ENCODE results near the gene TSHZ1. TPM values are rescaled to one million over a fixed set of nuclear protein-coding genes. Genes with fewer than 3 reads are reported as not detected.
A peak's percentile ranks its signal among the peaks of the same experiment; 100 is the strongest.

Gene TSHZ1
- total and polyA plus RNA-seq, 4 donors = 17.1 to 76.0 (median 46.0) TPM

GRCh38 chr18:75218065-75218923, 7.7 kb downstream of the TSHZ1 start:
- WGBS (ENCODE audit: insufficient coverage) = 28% methylated on average over 5 of the region's 12 CpGs
- Histone ChIP-seq H3K27ac (ENCODE audit: low read depth, low read length) (peak overlapping the region; percentile 17), H3K36me3 (ENCODE audit: control insufficient read depth, insufficient read depth, low read length) (no peaks in the 10 kb centered on the region), H3K27me3 (ENCODE audit: control insufficient read depth, insufficient read depth, low read length) (no peaks in the 10 kb centered on the region), H3K4me3 (ENCODE audit: low read depth, low read length) (no peak overlapping the region), H3K9me3 (ENCODE audit: control insufficient read depth, insufficient read depth, low read length) (no peaks in the 10 kb centered on the region), H3K4me1 (ENCODE audit: control insufficient read depth, insufficient read depth, low read length) (peaks cover 19% of the 10 kb centered on the region)
- DNase-seq (ENCODE audit: low read depth in 4 of 6, low spot score in 6 of 6) = peak in 2 of 6 donors; percentile 12 to 72

DNA sequence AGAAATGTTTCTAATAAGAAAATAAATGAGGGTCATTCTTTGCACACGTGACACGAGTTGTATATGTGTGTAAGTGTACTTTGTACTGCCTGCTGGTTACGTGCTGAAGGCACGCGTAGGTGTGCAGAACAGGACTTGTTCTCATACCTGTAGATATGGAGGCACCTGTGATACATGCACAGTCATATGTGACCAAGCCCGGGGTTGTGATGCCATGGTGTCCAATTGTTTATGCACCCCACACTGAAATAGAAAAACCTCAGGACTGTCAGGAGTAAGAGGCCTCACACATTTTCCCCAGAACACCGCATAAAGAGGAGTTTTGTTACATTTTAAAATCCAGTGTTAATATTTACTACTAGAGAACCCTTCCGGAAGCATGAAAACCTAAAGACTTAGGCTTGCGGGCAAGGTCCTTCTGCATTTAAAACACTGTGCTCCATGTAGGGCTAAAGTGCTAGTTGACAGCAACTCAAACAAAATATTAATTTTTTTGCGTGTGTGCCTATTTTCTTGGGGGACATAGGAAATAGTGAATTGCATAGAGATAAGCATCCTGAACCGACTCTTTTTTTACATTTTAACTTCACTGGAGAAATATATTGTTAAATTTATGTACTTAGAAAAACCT, 9.3 kb downstream of the TSHZ1 start:
- H3K4me3 ChIP-seq (ENCODE audit: low read depth, low read length) = peak overlapping the region; percentile 4
- H3K27ac ChIP-seq (ENCODE audit: low read depth, low read length) = peak overlapping the region; percentile 92
- H3K4me1 ChIP-seq (ENCODE audit: control insufficient read depth, insufficient read depth, low read length) = peaks cover 27% of the 10 kb centered on the region
- no peaks in the 10 kb centered on the region for H3K27me3 ChIP-seq (ENCODE audit: control insufficient read depth, insufficient read depth, low read length)
- no peaks in the 10 kb centered on the region for H3K9me3 ChIP-seq (ENCODE audit: control insufficient read depth, insufficient read depth, low read length)
- WGBS (ENCODE audit: insufficient coverage) = 41% methylated on average over 5 of the region's 11 CpGs
- no peaks in the 10 kb centered on the region for H3K36me3 ChIP-seq (ENCODE audit: control insufficient read depth, insufficient read depth, low read length)
- DNase-seq (ENCODE audit: low read depth in 4 of 6, low spot score in 6 of 6) = peak in 2 of 6 donors; percentile 46 to 70

DNA sequence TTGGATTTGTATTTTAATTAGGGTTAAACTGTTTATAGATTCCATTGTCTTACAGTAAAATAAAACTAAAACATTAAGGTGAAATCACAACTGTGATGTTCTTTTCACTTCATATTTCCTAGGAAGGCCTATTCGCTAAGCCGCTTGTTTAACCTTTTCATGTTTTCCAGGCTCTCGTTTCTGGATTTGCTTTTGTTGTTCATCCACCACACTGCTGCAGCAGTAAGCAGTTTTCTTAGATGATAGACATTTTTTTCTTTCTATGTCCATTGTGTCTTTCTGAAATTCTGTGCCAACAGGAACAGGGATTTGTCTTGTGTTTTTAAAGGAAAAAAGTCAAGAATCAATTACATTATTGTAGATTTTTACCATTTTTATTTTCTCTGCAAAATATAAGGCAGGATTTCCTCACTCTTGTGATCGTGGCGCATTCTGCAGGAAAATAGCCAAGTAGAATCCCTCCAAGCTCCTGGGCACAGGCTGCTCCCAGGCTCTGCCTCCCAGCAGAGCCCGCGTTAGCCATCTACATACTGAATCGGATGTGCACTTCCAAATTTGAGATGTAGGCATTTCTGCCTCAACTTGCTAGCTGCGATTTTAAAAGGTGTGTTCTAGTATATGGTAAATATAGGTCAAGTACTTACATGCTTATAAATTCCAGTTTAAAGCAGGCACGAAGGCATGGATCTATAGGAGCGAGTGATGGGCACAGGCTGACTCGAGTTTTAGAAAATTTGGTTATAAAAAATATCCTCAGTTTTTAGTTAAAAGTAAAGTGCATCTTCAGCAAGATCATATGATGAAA, 10.2 kb downstream of the TSHZ1 start:
- Histone ChIP-seq H3K27me3 (ENCODE audit: control insufficient read depth, insufficient read depth, low read length) (no peaks in the 10 kb centered on the region), H3K36me3 (ENCODE audit: control insufficient read depth, insufficient read depth, low read length) (no peaks in the 10 kb centered on the region), H3K9me3 (ENCODE audit: control insufficient read depth, insufficient read depth, low read length) (no peaks in the 10 kb centered on the region), H3K27ac (ENCODE audit: low read depth, low read length) (peak overlapping the region; percentile 92), H3K4me1 (ENCODE audit: control insufficient read depth, insufficient read depth, low read length) (peaks cover 31% of the 10 kb centered on the region), H3K4me3 (ENCODE audit: low read depth, low read length) (peak overlapping the region; percentile 6)
- peak in 3 of 6 donors; percentile 70 to 89 (median 80) for DNase-seq (ENCODE audit: low read depth in 4 of 6, low spot score in 6 of 6)
- WGBS (ENCODE audit: insufficient coverage) = 21% methylated on average over 3 of the region's 12 CpGs

GRCh38 chr18:75221397-75221796, 10.8 kb downstream of the TSHZ1 start:
- Histone ChIP-seq H3K27ac (ENCODE audit: low read depth, low read length) (peak overlapping the region; percentile 92), H3K36me3 (ENCODE audit: control insufficient read depth, insufficient read depth, low read length) (no peaks in the 10 kb centered on the region), H3K9me3 (ENCODE audit: control insufficient read depth, insufficient read depth, low read length) (no peaks in the 10 kb centered on the region), H3K4me1 (ENCODE audit: control insufficient read depth, insufficient read depth, low read length) (peaks cover 32% of the 10 kb centered on the region), H3K27me3 (ENCODE audit: control insufficient read depth, insufficient read depth, low read length) (no peaks in the 10 kb centered on the region), H3K4me3 (ENCODE audit: low read depth, low read length) (peak overlapping the region; percentile 6)
- peak in 2 of 6 donors; percentile 19 to 69 for DNase-seq (ENCODE audit: low read depth in 4 of 6, low spot score in 6 of 6)
- WGBS (ENCODE audit: insufficient coverage) = no CpG with 5 or more reads among the region's 1 CpG

DNA sequence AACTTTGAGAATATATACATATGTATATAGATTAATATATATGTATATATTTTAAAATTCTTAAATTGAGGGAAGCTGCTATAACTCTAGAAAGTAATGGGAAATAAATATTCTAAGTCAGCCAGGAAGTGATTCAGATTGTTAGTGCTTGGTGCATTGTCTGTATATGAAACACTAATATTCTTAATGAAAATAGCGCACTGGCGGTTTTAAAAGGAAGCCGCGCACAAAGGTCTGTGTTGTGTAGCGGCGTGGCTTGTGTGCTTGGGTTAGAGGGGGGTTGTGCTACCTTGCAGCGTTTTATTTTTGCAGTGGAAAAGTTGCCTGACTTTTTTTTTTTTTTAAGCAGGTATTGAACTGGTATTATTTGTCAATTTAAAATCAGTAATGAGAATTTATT, 11.3 kb downstream of the TSHZ1 start:
- no peaks in the 10 kb centered on the region for H3K9me3 ChIP-seq (ENCODE audit: control insufficient read depth, insufficient read depth, low read length)
- H3K4me1 ChIP-seq (ENCODE audit: control insufficient read depth, insufficient read depth, low read length) = peaks cover 32% of the 10 kb centered on the region
- peak overlapping the region; percentile 92 for H3K27ac ChIP-seq (ENCODE audit: low read depth, low read length)
- peak in 1 of 6 donors; percentile 77 for DNase-seq (ENCODE audit: low read depth in 4 of 6, low spot score in 6 of 6)
- peak overlapping the region; percentile 1 for H3K4me3 ChIP-seq (ENCODE audit: low read depth, low read length)
- H3K36me3 ChIP-seq (ENCODE audit: control insufficient read depth, insufficient read depth, low read length) = no peaks in the 10 kb centered on the region
- H3K27me3 ChIP-seq (ENCODE audit: control insufficient read depth, insufficient read depth, low read length) = no peaks in the 10 kb centered on the region
- 51% methylated on average over 3 of the region's 7 CpGs for WGBS (ENCODE audit: insufficient coverage)

GRCh38 chr18:75222407-75222806, 11.8 kb downstream of the TSHZ1 start:
- H3K9me3 ChIP-seq (ENCODE audit: control insufficient read depth, insufficient read depth, low read length) = no peaks in the 10 kb centered on the region
- no peaks in the 10 kb centered on the region for H3K27me3 ChIP-seq (ENCODE audit: control insufficient read depth, insufficient read depth, low read length)
- WGBS (ENCODE audit: insufficient coverage) = no CpG with 5 or more reads among the region's 10 CpGs
- DNase-seq (ENCODE audit: low read depth in 4 of 6, low spot score in 6 of 6) = peak in 3 of 6 donors; percentile 21 to 70 (median 24)
- no peak overlapping the region for H3K4me3 ChIP-seq (ENCODE audit: low read depth, low read length)
- H3K36me3 ChIP-seq (ENCODE audit: control insufficient read depth, insufficient read depth, low read length) = no peaks in the 10 kb centered on the region
- H3K27ac ChIP-seq (ENCODE audit: low read depth, low read length) = peak overlapping the region; percentile 92
- H3K4me1 ChIP-seq (ENCODE audit: control insufficient read depth, insufficient read depth, low read length) = peaks cover 32% of the 10 kb centered on the region

DNA sequence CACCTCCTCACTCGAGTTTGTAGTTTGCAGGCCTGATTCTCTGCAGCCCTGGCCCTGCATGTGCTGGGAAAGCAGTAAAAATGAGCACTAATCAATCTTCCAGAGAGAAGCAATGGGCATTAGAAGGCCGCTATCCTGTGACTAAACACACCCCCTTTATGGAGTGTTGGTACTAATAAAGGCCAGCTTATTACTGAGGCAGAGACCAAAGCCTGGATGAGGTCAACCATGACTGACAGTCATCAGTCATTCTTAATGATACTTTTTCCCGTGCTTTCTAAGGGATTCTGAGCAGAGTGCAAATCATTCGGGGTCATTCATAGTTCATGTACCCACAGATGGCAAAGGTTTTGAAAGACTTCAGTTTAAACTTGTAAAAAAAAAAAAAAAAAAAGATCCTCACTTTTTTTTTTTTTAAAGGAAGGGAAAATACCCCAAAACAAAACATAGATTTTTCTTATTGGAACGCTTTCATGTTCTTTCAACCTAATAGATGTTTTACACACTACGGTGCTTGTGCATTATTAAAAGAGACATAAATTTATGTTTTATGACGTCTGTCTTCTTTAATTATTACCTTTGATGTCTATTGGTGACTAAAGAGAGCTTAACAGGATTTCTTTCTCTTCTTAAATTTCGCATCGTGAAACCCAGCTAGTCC, 13.2 kb downstream of the TSHZ1 start:
- peak in 2 of 6 donors; percentile 21 to 35 for DNase-seq (ENCODE audit: low read depth in 4 of 6, low spot score in 6 of 6)
- Histone ChIP-seq H3K4me3 (ENCODE audit: low read depth, low read length) (no peak overlapping the region), H3K27ac (ENCODE audit: low read depth, low read length) (peak overlapping the region; percentile 92), H3K9me3 (ENCODE audit: control insufficient read depth, insufficient read depth, low read length) (no peaks in the 10 kb centered on the region), H3K27me3 (ENCODE audit: control insufficient read depth, insufficient read depth, low read length) (no peaks in the 10 kb centered on the region), H3K36me3 (ENCODE audit: control insufficient read depth, insufficient read depth, low read length) (peaks cover under 1% of the 10 kb centered on the region), H3K4me1 (ENCODE audit: control insufficient read depth, insufficient read depth, low read length) (peaks cover 39% of the 10 kb centered on the region)
- 10% methylated on average over 2 of the region's 9 CpGs for WGBS (ENCODE audit: insufficient coverage)

GRCh38 chr18:75226286-75226955, 15.8 kb downstream of the TSHZ1 start:
- peaks cover 52% of the 10 kb centered on the region for H3K4me1 ChIP-seq (ENCODE audit: control insufficient read depth, insufficient read depth, low read length)
- peak in 3 of 6 donors; percentile 31 to 85 (median 74) for DNase-seq (ENCODE audit: low read depth in 4 of 6, low spot score in 6 of 6)
- H3K27me3 ChIP-seq (ENCODE audit: control insufficient read depth, insufficient read depth, low read length) = no peaks in the 10 kb centered on the region
- 11% methylated on average over 8 of the region's 11 CpGs for WGBS (ENCODE audit: insufficient coverage)
- peaks cover 6% of the 10 kb centered on the region for H3K36me3 ChIP-seq (ENCODE audit: control insufficient read depth, insufficient read depth, low read length)
- H3K9me3 ChIP-seq (ENCODE audit: control insufficient read depth, insufficient read depth, low read length) = no peaks in the 10 kb centered on the region
- peak overlapping the region; percentile 21 for H3K4me3 ChIP-seq (ENCODE audit: low read depth, low read length)
- peak overlapping the region; percentile 92 for H3K27ac ChIP-seq (ENCODE audit: low read depth, low read length)
